SKM-1 treated with dmso at 0.1 percent for 144 hours (cell line): ENCODE measurements around the gene TSPAN9.

Source experiments
- DNase-seq: peaks from one replicate; lab custom pipeline; 2025; ENCODE audit not compliant: unreplicated experiment; lab: John Stamatoyannopoulos, UW

TSPAN9 gene

DNA sequence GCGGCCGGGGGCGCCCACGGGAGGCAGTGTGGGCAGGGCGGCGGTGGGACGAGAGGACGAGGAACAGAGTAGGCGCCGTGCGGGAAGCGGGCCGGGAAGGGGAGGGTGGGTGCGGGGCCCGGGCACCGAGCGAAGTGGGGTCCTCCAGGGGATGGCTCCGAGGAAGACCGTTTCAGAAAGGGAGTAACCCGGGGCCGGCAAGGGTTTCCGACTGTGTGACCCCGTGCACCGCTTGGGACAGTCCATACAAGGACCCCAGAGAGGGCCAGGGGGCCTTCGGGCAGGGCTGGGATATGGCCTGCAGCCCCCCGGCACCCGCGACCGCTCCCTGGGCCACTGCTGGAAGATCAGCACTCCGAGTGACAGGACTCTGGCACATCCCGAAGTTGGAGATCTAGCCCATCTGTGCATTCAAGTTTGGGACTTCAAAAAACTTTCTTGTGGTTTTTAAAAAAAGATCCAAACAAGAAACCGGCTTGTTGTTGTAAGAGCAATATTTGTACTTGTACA, 448 bp downstream of the TSPAN9 start:
- DNase-seq = no peak

DNA sequence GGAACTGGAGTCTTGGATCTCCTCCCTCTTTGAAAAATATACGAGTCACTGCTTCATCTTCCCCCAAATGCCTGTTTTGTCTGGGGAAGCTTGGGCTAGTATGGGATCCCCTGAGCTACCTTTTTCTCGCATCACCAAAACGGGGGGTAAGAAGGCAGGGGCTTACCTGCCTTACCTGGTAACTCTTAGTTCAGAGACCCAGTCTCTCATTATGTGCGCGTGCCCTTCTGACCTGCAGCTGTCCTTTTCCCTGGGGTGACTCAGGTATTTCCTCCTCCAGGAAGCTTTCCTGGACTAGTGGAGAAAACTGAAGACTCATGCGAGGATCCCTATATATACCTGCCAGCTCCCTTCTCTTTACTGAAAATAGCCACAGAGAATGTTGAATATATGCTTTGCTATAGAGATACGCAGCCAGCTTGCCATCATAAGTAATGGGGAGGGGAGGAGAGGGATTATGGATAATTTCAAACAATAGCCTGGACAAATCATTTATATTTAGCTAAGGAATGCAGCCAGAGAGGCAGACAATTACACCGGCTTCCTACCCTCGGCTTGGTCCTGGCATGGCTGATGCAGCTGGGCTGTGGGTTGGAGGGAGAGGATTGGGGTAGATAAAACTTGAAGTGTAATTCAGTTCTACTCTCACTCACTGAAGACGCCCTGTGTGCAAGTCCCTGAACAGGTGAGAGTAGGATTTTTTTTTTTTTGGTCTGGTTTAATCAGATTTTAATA, 1.1 kb downstream of the TSPAN9 start:
- DNase-seq = no peak

DNA sequence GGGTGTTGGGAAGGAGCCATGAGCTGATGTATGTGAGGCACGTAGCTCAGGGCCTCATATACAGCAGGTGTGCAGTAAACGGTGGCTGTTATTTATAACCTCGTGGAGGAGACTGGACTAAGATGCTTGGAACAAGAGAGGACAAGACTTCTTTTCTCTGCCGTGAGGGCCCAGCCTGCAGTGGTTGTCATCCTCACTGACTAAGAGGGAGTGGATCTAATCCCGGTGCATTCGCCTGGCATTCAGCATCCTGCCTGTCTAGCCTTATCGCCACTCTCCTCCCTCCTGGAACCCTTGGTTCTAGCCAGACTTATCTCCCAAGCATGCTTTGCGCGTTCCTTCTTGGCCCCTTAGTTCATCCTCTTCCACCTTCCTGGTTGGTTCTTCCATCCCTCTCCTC, 3.9 kb downstream of the TSPAN9 start:
- DNase-seq = no peak

DNA sequence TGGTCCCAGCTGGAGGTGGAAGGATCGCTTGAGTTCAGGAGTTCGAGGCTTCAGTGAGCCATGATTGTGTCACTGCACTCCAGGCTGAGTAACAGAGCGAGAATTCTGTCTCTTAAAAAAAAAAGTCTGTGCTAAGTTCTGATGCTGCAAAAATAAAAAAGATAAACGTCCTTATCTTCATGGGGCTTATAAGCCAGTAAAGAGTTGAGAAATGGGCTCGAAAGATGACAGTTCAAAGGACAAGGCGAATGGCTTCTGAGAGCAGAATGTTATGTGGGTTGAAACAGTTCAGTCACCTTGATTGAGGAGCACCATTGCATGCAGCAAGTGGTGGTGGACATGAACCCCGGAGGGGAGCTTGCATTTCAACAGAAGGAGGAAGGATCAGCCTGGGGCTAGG, 4.7 kb downstream of the TSPAN9 start:
- DNase-seq = no peak

DNA sequence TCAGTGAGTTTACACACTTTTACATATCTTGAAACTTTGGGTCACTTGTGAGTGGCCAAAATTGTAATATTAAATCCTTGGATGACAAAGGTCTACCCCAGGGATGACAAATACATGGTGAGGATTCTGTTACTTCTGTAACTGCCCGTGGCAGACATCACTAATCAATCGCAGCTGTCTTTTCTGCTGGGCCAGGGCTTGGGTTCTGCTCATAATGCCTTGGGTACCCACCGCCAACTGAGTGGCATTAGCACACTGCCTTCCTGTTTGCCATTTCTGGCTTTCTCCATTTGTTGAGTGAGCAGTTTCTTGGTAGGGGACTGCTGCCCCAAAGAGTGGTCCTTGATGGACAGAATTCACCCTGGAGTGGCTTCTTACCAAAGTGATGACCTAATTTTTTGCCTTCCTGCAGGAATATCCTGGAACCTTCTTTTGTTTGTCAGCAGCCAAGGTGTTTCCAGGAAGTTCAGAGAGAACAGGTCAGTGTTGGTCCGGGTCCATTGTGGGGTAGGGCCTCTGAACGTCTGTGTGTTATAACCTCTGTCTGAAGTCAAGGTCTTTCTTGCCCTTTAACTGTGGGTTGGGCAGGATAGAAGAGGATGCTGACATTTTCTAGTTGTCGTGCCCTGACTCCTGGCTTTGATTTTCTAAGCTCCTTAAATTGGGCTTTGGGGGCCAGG, 6.2 kb downstream of the TSPAN9 start:
- DNase-seq = no peak

DNA sequence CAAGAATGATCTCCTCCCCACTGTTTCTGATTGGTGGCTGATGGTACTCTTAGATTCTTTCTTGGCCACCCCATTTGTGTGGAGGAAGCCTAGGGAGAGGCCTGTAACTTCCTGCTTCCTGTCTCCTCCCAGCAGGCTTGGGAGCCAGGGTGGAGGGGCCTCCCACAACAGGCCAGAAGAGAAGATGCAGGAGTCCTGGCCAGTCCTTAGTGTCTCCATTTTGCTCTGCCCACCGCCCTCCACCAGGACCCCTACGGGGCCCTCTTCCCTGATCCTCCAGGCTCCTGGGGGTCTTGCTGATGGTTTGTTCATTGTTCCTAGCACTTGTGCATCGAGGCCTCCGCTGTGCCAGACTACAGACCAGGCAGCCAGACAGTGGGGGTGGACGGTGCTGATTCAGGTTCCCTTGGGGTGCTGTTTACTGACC, 6.8 kb downstream of the TSPAN9 start:
- DNase-seq = no peak

DNA sequence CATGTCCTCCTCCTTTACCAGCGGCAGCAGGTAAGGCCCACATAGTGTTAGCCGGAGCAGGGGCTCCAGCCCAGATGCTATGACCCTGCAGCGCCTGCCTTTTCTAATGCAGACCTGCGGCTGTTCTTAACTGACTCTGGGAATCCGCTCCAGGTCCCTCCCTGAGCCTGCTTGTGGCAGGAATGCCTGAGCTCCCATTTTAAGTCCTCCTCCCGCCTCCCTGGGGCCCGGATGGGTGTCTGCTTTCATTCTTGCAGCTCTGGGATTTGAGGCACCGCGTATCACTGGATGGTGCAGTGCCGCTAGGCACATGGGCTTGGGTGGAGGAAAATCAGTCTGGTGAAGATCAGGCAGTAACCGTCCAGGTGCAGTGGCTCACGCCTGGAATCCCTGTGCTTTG, 7.6 kb downstream of the TSPAN9 start:
- DNase-seq = no peak

DNA sequence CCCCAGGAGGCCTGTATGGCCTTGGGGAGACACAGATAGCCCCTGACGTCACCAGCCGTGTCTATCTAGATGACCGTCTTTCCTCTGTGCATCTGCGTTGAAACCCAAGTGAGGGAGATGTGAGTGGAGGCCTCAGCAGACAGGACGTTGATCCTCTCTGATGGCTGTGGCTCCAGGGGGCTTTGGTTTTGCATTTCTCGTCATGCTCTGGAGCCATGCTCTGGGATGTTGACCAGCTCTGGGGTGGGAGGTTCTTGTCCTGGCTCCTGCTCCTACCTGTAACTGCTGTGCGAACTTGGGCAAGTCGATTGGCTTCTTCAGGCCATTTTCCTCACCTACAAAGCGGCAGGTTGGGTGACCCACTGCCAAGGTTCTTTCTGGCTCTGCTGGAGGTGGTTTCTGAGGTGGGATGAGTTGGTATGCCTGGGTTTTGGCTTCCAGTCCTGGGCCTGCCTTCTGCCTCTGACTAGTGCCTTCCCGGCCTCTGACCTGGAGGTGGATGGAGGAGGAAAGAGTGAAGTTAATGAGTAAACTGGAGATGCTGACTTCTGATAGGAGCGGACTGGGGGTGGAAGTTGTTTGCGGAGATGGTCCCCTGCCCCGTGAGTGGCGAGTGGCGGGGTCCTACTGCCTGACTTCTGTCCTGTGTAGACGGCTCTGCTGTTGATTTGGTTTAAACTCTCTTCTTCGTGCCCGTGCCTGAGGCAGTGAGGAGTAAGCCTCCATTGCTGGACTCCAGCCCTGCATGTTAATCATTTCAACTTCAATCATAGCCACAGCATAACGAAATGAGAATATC, 8.4 kb downstream of the TSPAN9 start:
- no peak for DNase-seq

DNA sequence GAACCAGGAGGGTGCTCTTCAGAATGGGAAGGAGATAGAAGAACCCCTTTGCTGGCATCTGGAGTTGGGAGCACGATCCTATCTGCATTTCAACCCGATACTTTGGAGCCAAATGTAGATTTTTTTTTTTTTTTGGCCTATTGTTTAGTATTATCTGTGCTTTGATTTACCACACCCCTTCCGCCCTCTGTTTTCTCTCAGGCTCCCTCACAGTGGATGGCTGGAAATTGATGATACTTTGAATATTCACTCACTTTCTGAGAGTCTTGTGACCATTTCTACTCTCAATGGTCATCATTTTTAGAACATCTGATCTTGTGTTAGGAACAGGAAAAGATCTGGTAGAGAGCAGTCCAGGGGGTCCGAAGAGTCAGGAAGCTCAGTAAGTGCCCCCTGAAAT, 9.0 kb downstream of the TSPAN9 start:
- no peak for DNase-seq

DNA sequence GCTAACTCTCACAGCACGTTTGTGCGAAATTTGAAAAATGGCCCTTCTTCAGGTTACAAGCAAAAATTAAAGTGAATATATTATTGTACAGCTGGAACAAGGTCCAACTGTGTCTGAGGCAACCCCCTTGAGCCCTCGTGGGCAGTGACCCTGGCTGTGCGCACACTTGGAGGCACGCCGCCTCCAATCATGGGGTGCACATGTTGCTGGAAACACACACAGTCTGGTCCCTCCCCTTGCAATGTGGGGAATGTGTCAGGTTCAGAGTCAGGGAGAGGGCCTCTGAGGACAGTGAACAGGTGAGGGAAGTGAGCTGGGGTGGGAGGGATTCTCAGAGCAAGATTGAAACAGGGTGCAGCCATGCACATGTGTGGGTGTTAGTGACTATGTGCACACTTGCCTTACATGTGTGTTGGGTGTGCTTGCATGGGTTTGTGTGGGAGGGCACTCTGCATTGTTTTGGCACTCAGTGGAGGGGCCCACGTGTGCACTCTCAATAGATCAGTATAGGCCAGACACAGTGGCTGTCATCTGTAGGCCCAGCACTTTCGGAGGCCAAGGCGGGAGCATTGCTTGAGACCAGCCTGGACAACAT, 9.6 kb downstream of the TSPAN9 start:
- DNase-seq = no peak

DNA sequence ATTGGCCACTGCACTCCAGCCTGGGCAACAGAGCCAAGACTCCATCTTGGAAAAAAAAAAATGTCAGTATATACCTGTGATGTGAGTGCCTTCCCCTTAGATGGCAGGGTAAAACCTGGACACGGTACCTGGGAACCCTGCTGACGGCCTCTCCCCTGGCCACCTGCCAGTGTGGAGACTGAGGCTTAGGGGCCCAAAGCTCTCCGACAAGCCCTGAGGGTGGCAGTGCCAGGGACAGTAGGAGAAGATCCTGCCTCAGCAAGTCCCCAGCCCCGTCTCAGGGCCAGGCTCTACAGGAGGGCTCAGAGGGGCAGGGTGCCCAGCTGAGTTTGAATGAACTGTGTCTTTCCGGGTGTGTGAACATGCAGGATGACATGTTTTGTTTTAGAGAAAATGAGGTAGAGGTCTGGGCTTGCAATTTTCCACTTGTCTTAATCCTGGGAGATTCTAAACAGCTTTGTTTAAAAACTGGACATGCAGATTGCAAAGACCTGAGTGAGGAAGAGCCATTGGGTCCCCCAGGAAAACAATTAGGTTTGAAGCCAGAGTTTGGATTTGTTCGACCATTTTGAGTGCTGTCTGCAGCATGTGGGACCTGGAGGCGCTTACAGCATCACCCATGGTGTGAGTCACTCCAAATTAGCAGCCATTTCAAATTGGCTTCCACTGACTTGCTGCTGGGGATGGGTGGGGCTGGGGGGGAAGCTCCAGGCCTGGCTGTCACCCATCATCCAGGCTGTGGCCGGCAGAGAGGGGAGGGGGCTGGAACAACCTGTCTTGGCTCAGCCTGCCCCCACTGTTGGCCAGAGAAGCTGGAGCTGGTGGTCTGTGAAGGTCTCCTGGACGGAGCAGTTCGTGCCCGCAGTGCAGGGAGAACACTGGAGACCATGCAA, 10.8 kb downstream of the TSPAN9 start:
- DNase-seq = no peak

DNA sequence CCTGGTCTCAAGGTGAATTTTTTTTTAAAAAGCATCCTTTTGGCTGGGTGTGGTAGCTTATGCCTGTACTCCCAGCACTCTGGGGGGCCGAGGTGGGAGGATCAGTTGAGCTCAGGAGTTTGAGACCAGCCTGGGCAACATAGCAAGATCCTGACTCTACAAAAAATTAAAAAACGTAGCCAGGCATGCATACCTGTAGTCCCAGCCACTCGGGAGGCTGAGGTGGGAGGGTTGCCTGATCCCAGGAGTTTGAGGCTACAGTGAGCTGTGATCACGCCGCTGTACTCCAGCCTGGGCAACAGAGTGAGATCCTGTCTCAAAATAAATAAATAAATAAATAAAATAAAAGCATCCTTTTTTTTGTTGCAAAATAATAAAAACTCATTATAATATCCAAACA, 12.4 kb downstream of the TSPAN9 start:
- no peak for DNase-seq

DNA sequence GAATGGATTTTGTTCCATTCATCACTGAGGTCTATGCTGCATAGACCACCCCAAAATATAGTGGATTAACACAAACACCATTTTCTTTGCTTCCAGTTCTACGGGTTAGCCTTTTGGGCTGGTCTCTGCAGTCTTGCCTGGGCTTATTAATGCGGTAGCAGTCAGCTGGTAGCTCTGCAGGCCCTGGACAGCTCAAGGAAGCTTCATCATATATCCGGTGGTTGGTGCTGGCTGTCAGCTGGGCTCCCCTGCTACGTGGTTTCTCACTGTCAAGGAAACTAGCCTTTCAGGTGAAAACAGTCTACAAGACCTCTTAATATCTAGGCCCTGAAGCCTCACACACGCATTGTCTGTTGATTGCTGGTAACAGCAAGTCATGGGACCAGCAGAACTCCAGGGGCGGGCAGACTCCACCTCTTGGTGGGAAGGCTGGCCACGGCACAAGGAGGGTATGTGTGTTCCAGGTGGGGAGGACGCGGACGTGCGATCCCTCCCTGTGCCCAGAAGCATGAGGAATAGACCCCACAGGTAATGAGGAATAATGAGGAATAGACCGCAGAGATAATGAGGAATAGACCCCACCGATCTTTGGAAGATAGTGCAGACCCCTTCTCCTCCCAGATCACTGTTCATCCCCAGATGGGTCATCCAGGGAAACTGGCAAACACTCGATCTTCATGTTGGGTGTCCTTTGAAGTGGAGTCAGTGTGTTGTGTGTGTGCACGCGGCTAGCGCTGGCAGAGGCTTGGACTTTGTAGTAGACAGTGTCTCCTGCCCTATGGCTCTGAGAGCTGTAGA, 13.3 kb downstream of the TSPAN9 start:
- no peak for DNase-seq

DNA sequence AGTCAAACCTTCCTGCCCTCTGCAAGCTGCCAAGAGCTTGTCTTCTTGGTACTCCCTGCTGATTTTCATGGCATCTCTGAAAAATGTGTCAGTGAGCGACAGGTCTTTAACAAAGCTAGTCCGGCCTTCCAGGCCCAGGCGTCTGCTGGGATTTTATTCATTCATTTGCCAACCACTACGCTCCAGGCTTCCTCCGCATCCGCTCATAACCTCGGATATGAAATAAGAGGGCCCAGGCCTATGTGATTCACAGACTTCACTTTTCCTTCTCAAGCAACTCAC, 13.8 kb downstream of the TSPAN9 start:
- DNase-seq = no peak

DNA sequence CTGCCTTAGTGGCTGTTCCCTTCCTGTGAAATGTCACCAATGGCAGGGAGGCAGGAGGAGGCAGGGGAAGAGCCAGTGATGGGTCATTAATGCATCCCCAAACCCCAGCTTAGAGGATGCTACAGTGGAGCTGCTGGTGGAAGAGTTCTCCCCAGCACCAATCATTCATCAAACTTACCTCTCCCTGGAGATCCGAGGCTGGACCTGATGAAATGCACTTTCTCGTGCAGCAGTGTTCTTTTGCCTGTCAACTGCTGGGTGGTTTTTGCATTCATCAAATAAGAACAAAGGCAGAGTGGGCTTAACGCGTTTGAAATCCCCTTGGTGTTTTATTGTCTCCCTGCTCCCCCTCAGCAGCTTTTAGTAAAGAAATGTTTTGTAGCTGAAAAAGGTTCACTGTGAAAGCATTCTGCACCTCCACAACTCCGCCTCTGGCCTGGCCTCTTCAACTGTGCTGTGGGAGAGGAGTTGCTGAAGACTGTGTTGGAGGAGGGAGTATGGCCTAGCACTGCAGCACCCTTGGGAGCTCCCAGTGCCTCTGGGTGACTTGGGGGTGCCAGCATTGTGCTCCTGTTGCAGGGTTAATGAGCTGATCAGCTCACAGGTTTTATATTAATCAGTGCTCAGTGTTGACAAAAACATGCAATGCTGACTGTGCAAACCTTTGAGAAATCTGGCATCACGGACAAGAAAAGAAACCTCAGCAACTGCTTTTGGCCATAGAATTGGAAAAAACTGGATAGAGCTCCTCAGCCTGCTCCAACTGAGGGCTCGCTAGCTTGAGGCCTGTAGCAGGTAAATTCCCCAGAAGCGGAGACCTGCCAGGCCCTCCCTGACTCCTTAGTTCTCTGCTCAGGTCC, 14.4 kb downstream of the TSPAN9 start:
- DNase-seq = no peak

DNA sequence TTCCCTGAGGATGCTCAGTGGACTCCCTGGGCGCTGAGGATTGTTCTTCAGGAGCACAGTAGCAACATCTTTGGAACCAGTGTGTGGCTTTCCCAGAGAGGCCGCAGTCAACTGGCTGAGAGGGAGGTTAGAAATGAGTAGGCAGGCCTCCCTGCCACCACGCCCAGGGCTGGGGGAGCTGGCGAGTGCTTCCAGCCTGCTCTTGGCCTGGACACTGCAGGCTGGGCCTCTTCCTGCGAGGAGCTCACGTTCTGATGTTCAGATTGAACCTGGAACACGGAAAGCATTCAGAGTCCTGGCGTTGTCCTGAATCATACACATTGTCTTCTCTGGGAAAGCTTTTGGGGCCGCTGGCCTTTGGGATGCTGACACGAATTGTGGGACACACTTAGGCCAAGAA, 15.6 kb downstream of the TSPAN9 start:
- DNase-seq = no peak

DNA sequence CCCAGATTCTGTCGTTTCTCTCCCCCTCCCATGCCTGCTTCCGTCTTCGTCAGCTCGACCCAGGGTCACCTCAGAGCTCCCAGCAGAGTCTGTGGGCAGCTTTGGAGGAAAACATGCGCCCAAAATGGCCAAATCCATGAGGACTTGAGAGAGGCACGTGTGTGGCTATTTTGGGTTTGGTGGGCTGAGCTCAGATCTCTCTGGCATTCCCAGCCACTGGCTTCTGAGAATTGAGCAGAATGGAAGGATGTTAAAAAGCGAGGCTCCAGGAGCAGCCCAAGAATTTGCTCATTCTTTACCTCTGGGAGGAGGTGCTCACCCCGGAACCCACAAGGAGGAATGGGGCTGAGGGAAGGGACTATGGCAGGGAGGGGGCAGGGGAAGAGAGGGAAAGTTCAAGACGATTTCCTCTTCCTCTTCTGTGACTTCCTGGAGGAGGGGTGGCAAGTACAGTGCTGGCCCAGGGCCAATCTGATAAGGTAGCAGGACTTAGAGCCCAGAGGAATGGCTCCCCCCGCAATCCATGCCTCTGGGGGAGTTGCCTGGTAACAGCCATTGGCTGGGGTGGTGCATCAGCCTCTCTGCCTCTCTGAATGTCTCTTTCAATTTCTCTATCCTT, 20.1 kb downstream of the TSPAN9 start:
- DNase-seq = no peak

DNA sequence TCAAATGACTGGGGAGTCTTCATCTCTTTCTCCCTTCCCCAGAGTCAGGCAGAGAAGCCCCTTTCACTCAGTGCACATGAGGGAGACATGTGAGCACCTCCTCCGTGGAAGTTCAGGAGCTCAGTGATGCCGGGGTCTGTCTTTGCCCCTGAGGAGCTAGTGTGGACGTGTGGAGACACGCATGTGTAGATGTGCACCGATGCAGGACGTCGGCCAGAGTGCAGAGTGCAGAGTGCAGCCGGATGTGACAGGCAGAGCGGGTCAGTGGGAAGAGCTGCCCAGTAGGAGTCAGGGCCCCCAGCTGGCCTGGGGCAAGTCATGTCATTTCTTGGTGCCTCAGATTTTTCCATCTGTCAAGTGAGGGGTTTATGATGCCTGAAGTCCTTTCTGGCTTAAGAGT, 20.7 kb downstream of the TSPAN9 start:
- DNase-seq = no peak

DNA sequence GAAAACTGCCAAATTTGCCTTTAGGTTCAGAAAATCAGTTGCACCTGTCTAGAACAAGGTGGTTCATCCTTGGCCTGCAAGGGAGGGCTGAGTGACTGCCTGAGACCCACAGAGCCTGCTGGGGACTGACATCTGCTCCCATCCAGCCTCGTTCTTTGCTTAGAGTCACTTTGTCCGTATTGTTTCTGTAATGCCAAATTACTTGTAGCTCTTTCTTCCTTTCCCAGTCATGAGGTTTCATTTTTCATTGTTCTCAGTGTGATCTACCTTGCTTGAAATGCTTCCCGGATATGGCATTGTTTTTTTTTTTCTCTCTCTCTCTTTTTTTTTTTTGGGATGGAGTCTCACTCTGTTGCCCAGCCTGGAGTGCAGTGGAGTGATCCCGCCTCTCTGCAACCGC, 21.3 kb downstream of the TSPAN9 start:
- DNase-seq = no peak
